SH-SY5Y (cell line): Measurements from ENCODE around the gene ACTMAP.

ENCODE experiments used
- GATA2 ChIP-seq: IDR thresholded peaks from 2 replicates; pipeline ENCODE4 v1.6.1; 2011; ENCODE audit warnings: mild to moderate bottlenecking, low read depth, low read length
- GATA3 ChIP-seq: IDR thresholded peaks from 2 replicates; pipeline ENCODE4 v1.6.1; 2011; ENCODE audit warnings: low read depth, mild to moderate bottlenecking, low read length, moderate library complexity

DNA sequence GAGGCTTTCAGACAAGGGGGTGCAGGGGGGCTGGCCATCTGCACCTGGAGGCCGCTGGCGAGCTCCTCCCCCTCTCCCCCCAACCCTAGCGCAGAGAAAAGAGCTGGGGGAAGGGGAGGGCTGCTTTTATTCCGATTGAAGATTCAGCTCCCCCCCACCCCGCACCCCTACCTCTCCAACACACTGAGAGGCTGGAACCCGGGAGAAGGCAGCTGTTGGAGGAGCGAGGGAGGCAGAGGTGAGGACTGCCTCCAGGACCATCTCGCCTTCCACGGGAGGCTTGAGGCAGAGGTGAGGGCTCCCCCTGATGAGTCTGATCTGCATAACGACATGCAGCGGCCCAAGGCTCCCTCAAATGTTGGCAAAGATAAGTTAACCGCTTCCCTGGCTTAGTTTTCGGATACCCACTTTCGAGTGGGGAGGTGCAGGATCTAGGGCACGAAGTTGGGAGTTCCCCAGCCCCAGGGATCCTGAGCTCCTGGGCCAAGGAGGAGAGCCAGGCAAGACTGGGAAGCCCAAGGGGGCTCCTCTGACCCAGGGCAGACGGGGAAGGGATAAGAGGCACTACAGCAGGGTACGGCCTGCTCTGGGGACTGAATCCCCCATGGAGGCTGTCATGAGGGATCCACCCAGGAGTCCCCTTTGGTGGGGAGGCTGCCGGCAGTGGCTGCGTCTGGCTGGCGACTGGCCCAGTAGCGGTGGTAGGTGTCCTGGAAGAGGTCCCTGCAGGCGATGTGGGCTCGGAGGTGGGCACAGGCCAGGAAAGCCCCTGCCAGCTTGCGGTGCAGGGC is 58.7 kb downstream of the ACTMAP start:
- TF ChIP-seq GATA2 (no peak), GATA3 (no peak)
